ENCODE measurements around the gene SMYD3.

SMYD3 gene

GRCh38 chr1:245932302-245932972, 574.6 kb downstream of the SMYD3 start:
- DNase-seq = no peak

GRCh38 chr1:245931450-245931849, 575.6 kb downstream of the SMYD3 start:
- DNase-seq = no peak

GRCh38 chr1:245929224-245929623, 577.9 kb downstream of the SMYD3 start:
- DNase-seq = no peak

GRCh38 chr1:245926888-245927287, 580.2 kb downstream of the SMYD3 start:
- DNase-seq = no peak

GRCh38 chr1:245923215-245923614, 583.9 kb downstream of the SMYD3 start:
- DNase-seq = no peak

- DNase-seq = no peak
Measured at GRCh38 chr1:245921417-245921816, 585.7 kb downstream of the SMYD3 start.

- DNase-seq = no peak
Measured at GRCh38 chr1:245917403-245917802, 589.7 kb downstream of the SMYD3 start.

GRCh38 chr1:245915841-245916240, 591.2 kb downstream of the SMYD3 start:
- no peak for DNase-seq

GRCh38 chr1:245915406-245915805, 591.7 kb downstream of the SMYD3 start:
- DNase-seq = no peak

GRCh38 chr1:245908543-245908942, 598.5 kb downstream of the SMYD3 start:
- DNase-seq = no peak

- no peak for DNase-seq
Measured at GRCh38 chr1:245906207-245906606, 600.9 kb downstream of the SMYD3 start.

- no peak for DNase-seq
Measured at GRCh38 chr1:245903851-245904250, 603.2 kb downstream of the SMYD3 start.

GRCh38 chr1:245901565-245901964, 605.5 kb downstream of the SMYD3 start:
- DNase-seq = no peak

- no peak for DNase-seq
Measured at GRCh38 chr1:245901037-245901436, 606.0 kb downstream of the SMYD3 start.

- no peak for DNase-seq
Measured at GRCh38 chr1:245898581-245898980, 608.5 kb downstream of the SMYD3 start.

GRCh38 chr1:245896258-245896657, 610.8 kb downstream of the SMYD3 start:
- DNase-seq = no peak

GRCh38 chr1:245895455-245895959, 611.6 kb downstream of the SMYD3 start:
- DNase-seq = no peak

- DNase-seq = no peak
Measured at GRCh38 chr1:245894843-245895242, 612.2 kb downstream of the SMYD3 start.

GRCh38 chr1:245893025-245893424, 614.1 kb downstream of the SMYD3 start:
- no peak for DNase-seq

- DNase-seq = no peak
Measured at GRCh38 chr1:245888809-245889208, 618.3 kb downstream of the SMYD3 start.

- DNase-seq = no peak
Measured at GRCh38 chr1:245887829-245888228, 619.2 kb downstream of the SMYD3 start.

GRCh38 chr1:245881767-245882391, 625.2 kb downstream of the SMYD3 start:
- DNase-seq = no peak

- DNase-seq = no peak
Measured at GRCh38 chr1:245880754-245881403, 626.2 kb downstream of the SMYD3 start.

- DNase-seq = no peak
Measured at GRCh38 chr1:245879091-245879490, 628.0 kb downstream of the SMYD3 start.

Data from stimulated activated CD8-positive, alpha-beta memory T cell treated with anti-CD3 and anti-CD28 coated beads, Interleukin-4, amount 100 ng/mL, for 48 hours (primary cell).